Measurements from ENCODE around the gene OPN3. TPM values are rescaled to one million over a fixed set of nuclear protein-coding genes. Genes with fewer than 3 reads are reported as not detected.

Gene OPN3
- total RNA-seq, 1 donor from 2014 or later: 14.7 TPM

- FAIRE-seq: no peak
- H3K36me3 ChIP-seq (ENCODE audit: control insufficient read depth, insufficient read depth, low read length): no peaks in the 10 kb centered on the region
- H3K4me3 ChIP-seq (ENCODE audit: low read depth, low read length): no peak overlapping the region
- H3K27me3 ChIP-seq (ENCODE audit: control insufficient read depth, insufficient read depth, low read length): no peaks in the 10 kb centered on the region
- TF ChIP-seq CTCF (IDR thresholded peaks at IDR 0.05; ENCODE audit: insufficient read depth, low read length, severe bottlenecking): no peak
- no peak for DNase-seq (ENCODE audit: low read depth)
Observed at GRCh38 chr1:241679404-241679803, 39.2 kb upstream of the OPN3 start.

- Histone ChIP-seq H3K27me3 (ENCODE audit: control insufficient read depth, insufficient read depth, low read length) (no peaks in the 10 kb centered on the region), H3K4me3 (ENCODE audit: low read depth, low read length) (no peak overlapping the region), H3K36me3 (ENCODE audit: control insufficient read depth, insufficient read depth, low read length) (no peaks in the 10 kb centered on the region)
- FAIRE-seq (no peak), DNase-seq (ENCODE audit: low read depth) (no peak)
- TF ChIP-seq CTCF (IDR thresholded peaks at IDR 0.05; ENCODE audit: insufficient read depth, low read length, severe bottlenecking): no peak
Observed at GRCh38 chr1:241678536-241678935, 38.4 kb upstream of the OPN3 start.

GRCh38 chr1:241677201-241677600, 37.0 kb upstream of the OPN3 start:
- Histone ChIP-seq H3K36me3 (ENCODE audit: control insufficient read depth, insufficient read depth, low read length) (no peaks in the 10 kb centered on the region), H3K4me3 (ENCODE audit: low read depth, low read length) (no peak overlapping the region), H3K27me3 (ENCODE audit: control insufficient read depth, insufficient read depth, low read length) (no peaks in the 10 kb centered on the region)
- no peak for TF ChIP-seq CTCF (IDR thresholded peaks at IDR 0.05; ENCODE audit: insufficient read depth, low read length, severe bottlenecking)
- no peak for FAIRE-seq
- no peak for DNase-seq (ENCODE audit: low read depth)

- FAIRE-seq: no peak
- no peak overlapping the region for H3K4me3 ChIP-seq (ENCODE audit: low read depth, low read length)
- no peaks in the 10 kb centered on the region for H3K36me3 ChIP-seq (ENCODE audit: control insufficient read depth, insufficient read depth, low read length)
- H3K27me3 ChIP-seq (ENCODE audit: control insufficient read depth, insufficient read depth, low read length): no peaks in the 10 kb centered on the region
- TF ChIP-seq CTCF (IDR thresholded peaks at IDR 0.05; ENCODE audit: insufficient read depth, low read length, severe bottlenecking): no peak
- no peak for DNase-seq (ENCODE audit: low read depth)
Observed at GRCh38 chr1:241675983-241676382, 35.8 kb upstream of the OPN3 start.

GRCh38 chr1:241674805-241675384, 34.7 kb upstream of the OPN3 start:
- FAIRE-seq: no peak
- Histone ChIP-seq H3K27me3 (ENCODE audit: control insufficient read depth, insufficient read depth, low read length) (no peaks in the 10 kb centered on the region), H3K4me3 (ENCODE audit: low read depth, low read length) (no peak overlapping the region), H3K36me3 (ENCODE audit: control insufficient read depth, insufficient read depth, low read length) (no peaks in the 10 kb centered on the region)
- DNase-seq (ENCODE audit: low read depth): no peak
- TF ChIP-seq CTCF (IDR thresholded peaks at IDR 0.05; ENCODE audit: insufficient read depth, low read length, severe bottlenecking): no peak

- FAIRE-seq: no peak
Observed at GRCh38 chr1:241672301-241672700, 32.1 kb upstream of the OPN3 start.

More at GRCh38 chr1:241672301-241672700, 32.1 kb upstream of the OPN3 start:
- DNase-seq (ENCODE audit: low read depth): no peak
- no peaks in the 10 kb centered on the region for H3K36me3 ChIP-seq (ENCODE audit: control insufficient read depth, insufficient read depth, low read length)
- TF ChIP-seq CTCF (IDR thresholded peaks at IDR 0.05; ENCODE audit: insufficient read depth, low read length, severe bottlenecking): no peak
- no peak overlapping the region for H3K4me3 ChIP-seq (ENCODE audit: low read depth, low read length)
- H3K27me3 ChIP-seq (ENCODE audit: control insufficient read depth, insufficient read depth, low read length): no peaks in the 10 kb centered on the region

Data from bronchial epithelial cell (primary cell).